ENCODE measurements around the gene ERBIN.

- TF ChIP-seq POLR2A (IDR thresholded peaks at IDR 0.05) (no peak), CTCF (IDR thresholded peaks at IDR 0.05) (no peak)
Observed at GRCh38 chr5:65999061-65999723, 72.8 kb downstream of the ERBIN start.
